Hepatocyte (in vitro differentiated cells): ENCODE results near the gene NBPF10.
"Not testable (repeated sequence)": the region's sequence is repeated elsewhere in the genome, so short reads cannot be mapped to it uniquely, and the experiment has no call there.

Source experiments
- EZH2 ChIP-seq: fragments of 200-600 bp; sonication (generic); IDR thresholded peaks from 2 replicates; pipeline ENCODE4 v1.6.1; 2016; ENCODE audit warnings: antibody characterized with exemption, mild to moderate bottlenecking, borderline replicate concordance
- EZH2phosphoT487 ChIP-seq: fragments of 200-600 bp; sonication (generic); IDR thresholded peaks from one replicate; pipeline ENCODE4 v1.6.1; 2018; ENCODE audit warnings: antibody characterized with exemption, mild to moderate bottlenecking, low read depth, moderate library complexity; ENCODE audit not compliant: unreplicated experiment, severe bottlenecking
- TF ChIP-seq, protein P1 (sequence below): fragments of 200-600 bp; sonication (generic); IDR thresholded peaks from 2 replicates; pipeline ENCODE4 v1.5.1; 2016; ENCODE audit warnings: antibody characterized with exemption, mild to moderate bottlenecking; ENCODE audit not compliant: poor library complexity

DNA sequence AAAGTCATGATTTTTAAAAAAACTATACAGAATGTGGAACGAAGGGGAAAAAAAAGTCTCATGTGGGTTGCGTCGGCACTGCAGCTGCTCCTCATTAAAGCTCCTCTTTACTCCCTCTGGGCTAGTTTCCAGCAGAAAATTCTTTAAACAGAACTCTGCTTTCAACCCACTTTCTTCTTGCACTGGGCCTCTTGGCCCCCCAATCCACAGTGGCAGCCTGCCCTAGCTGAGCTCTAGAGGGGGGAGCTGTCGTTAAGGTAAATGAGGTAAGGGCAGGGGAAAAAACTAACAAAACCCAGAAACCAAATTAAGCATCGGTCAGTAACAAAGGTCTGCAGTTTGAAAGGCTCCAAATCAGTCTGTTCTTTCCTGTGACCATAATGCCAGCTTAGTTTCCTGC lies 29.9 kb upstream of the NBPF10 start:
- not testable (repeated sequence) for TF ChIP-seq EZH2phosphoT487, EZH2
- TF ChIP-seq, protein P1, sequence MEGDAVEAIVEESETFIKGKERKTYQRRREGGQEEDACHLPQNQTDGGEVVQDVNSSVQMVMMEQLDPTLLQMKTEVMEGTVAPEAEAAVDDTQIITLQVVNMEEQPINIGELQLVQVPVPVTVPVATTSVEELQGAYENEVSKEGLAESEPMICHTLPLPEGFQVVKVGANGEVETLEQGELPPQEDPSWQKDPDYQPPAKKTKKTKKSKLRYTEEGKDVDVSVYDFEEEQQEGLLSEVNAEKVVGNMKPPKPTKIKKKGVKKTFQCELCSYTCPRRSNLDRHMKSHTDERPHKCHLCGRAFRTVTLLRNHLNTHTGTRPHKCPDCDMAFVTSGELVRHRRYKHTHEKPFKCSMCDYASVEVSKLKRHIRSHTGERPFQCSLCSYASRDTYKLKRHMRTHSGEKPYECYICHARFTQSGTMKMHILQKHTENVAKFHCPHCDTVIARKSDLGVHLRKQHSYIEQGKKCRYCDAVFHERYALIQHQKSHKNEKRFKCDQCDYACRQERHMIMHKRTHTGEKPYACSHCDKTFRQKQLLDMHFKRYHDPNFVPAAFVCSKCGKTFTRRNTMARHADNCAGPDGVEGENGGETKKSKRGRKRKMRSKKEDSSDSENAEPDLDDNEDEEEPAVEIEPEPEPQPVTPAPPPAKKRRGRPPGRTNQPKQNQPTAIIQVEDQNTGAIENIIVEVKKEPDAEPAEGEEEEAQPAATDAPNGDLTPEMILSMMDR = not testable (repeated sequence)
